WI38 (cell line): Measurements from ENCODE around the gene R3HDML.
"Not testable (repeated sequence)": the region's sequence is repeated elsewhere in the genome, so short reads cannot be mapped to it uniquely, and the experiment has no call there.

Experiments used
- H3K4me3 ChIP-seq: 2 replicates; pipeline ENCODE4 v1.5.1; 2011; ENCODE audit warnings: low read depth, mild to moderate bottlenecking, control low read depth, low read length
- TF ChIP-seq, protein P1 (sequence below): IDR thresholded peaks from 2 replicates; pipeline ENCODE4 v1.5.1; 2012; ENCODE audit warnings: low read depth, mild to moderate bottlenecking, control low read depth, low read length

The R3HDML gene

DNA sequence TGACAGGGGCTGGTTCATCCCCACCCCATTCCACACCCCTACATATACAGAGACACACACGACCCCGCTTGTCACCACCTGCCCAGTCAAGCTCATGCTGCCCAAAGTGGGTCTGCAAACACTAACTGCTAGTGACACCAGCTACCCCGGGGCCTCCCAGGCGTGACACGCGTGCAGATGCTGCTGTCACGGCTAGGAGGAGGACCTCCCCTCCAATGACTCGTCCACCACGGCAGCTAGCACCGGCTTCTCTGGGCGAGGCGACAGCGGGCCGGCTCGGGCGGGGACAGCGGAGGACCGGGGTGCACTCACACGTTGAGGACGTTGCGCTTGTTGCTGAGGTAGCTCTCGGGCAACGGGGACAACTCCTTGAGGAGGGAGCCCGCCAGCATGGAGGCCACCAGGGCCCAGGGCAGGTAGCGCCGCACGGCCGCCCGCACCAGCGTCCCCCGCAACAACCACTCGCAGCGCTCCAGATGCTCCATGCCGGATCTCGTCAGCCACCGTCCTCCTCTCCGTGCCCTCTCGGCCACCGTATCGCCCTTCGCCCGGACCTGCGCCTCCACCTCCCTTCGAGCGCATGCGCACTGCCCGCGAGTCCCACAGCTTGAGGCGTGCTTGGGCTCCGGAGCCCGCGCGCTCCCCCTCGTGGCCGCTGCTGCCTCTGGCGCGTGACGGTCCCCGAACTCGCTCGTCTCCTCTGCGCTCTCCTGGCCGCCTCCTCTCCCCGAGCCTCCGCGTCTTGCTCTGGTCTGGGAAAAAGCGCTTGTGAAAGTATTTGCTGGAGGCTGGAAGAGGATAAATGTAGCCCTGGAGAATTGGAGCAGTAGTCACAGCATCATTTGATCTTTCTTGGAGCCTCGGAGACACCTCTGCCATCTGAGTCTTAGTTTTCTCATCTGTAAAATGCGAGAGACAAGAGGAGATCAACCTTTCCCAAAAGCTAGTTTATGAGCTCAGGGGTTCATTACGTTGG, 25.9 kb upstream of the R3HDML start, which contains the start of gene FITM2:
Gene FITM2, minus strand, starts transcription at position 539 of the 976 bp plus-strand sequence. Its CDS starts 54 bp downstream, at position 485.
- TF ChIP-seq, protein P1, sequence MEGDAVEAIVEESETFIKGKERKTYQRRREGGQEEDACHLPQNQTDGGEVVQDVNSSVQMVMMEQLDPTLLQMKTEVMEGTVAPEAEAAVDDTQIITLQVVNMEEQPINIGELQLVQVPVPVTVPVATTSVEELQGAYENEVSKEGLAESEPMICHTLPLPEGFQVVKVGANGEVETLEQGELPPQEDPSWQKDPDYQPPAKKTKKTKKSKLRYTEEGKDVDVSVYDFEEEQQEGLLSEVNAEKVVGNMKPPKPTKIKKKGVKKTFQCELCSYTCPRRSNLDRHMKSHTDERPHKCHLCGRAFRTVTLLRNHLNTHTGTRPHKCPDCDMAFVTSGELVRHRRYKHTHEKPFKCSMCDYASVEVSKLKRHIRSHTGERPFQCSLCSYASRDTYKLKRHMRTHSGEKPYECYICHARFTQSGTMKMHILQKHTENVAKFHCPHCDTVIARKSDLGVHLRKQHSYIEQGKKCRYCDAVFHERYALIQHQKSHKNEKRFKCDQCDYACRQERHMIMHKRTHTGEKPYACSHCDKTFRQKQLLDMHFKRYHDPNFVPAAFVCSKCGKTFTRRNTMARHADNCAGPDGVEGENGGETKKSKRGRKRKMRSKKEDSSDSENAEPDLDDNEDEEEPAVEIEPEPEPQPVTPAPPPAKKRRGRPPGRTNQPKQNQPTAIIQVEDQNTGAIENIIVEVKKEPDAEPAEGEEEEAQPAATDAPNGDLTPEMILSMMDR = peak; percentile 86
- H3K4me3 ChIP-seq = peak within 1 kb of the TSS; percentile 96

DNA sequence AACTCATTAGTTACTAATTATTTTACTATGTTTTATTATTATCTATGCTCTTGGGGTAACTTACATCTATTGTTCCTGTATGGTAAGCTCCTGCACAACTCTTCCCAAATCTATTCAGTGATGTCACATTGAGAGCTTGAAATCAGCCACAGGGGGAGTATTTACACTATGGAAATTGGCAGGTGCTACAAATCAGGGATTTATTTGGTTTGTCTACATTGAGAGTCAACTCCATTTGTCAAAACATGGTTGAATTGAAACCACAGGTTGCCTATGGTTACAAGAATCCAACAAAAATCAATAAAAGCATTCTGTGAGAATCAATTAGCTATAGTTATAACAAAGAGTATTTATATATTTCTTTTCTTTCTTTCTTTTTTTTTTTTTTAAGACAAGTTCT, 22.0 kb upstream of the R3HDML start:
- TF ChIP-seq, protein P1 = no peak
- no peak overlapping the region for H3K4me3 ChIP-seq

DNA sequence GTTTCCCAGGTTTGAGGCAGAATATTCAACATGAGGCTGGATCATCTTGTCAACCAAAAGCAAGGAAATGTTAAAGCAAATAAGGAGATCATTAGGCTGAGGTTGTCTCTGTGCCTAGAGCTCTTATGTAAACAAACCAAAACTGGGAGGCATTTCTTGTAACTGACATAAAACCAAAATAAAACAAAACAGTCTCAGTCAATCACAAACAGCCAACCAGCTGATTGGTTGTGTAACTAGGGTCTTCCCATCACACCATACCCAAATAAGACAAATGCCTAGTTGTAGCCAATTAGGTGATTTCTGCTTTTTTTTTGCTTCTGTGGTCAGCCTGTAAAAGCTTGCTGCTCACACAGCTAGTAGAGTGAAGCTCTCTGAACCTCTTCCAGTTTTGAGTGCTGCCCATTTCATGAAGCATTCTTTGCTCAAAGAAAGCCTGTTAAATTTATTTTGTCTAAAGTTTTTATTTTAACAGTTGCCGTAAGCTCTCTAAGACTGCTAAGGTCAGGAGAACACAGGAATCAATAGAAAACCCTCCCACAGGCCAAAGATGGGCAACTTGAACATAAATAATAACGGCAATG, 16.9 kb upstream of the R3HDML start:
- TF ChIP-seq, protein P1 = no peak
- no peak overlapping the region for H3K4me3 ChIP-seq

DNA sequence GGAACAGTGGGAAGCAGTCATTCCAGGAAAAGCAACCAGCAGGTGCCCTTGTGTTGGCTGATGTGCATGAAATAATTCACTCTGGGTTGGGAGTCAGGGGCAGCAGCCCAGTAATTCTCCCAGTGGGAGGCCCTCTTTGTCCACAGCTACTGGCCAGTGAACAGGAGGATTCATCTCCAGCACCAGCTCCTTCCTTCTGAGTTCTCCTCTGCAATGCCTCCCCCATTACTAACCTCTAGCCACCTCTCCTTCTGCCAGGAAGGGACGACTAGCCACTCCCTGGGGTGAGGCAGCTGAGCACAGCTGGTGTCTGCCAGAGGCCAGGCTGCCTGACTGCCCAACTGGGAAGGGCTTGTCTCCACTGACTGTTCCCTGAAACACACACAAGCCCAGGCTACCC, 12.5 kb upstream of the R3HDML start:
- H3K4me3 ChIP-seq = no peak overlapping the region
- TF ChIP-seq, protein P1 = no peak

DNA sequence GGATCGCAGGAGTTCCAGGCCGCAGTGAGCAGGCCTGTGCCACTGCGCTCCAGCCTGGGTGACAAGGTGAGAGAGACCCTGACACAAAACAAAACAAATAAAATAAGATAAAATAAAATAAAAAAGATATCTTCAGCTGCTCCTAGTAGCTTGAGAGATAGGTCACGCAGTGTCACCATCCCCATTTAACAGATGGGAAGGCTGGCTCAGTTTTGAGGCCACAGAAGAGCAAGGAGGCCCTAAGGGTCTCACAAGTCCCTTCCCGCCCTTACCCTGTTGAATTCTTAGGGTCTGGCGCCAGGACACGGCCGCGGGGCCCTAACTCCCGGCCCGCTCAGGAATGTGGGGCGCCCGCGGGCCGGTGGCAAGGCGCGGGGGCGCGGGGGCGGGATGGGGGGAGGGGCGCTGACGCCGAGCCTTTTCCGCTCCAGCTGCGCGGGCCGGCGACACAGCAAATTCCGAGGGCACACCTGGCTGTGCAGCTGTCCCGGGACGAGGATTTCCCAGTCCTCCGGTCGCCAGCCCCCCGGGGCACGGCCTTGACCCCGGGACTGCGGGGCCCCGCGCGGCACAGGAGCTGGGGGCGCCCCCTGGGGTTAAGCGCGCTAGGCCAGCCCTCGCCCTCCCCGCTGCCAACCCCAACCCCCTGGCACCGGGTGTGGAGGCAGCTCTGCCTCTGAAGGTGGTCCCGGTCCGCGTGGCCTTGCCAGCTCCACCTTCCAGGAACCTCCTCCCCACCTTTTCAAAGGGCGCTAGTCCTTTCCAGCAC, 10.3 kb upstream of the R3HDML start:
- TF ChIP-seq, protein P1 = no peak
- no peak overlapping the region for H3K4me3 ChIP-seq

DNA sequence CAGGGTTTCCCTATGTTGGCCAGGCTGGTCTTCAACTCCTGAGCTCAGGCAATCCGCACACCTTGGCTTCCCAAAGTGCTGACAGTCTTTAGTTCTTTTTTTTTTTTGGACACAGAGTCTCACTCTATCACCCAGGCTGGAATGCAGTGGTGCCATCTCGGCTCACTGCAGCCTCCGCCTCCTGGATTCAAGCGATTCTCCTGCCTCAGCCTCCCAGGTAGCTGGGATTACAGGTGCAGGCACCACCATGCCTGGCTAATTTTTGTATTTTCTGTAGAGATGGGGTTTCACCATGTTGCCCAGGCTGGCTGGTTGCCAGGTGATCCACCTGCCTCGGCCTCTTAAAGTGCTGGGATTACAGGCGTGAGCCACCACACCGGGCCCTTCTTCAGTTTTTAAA, 9.1 kb upstream of the R3HDML start:
- not testable (repeated sequence) for H3K4me3 ChIP-seq

DNA sequence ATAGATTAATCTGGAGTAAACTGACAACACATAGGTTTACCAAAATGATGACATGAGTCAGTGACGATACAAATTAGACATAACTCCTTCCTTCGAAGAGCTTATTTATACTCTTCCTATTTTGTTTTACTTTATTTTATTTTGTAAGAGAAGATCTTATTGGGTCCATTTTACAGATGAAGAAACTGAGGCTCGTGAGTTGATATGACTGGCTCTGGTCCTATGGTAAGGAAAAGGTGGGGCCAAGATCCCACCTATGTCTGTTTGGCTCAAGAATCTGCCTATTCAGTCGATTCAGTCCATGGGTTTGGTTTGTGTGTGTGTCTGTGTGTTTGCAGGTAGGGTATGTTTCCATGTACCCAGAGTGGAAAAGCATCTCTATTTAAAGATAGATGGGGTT, 8.4 kb upstream of the R3HDML start:
- TF ChIP-seq, protein P1 = no peak
- H3K4me3 ChIP-seq = no peak overlapping the region
